Activated CD8-positive, alpha-beta memory T cell treated with anti-CD3 and anti-CD28 coated beads for 1 hour (primary cell): ENCODE measurements around the gene C22orf31.

ENCODE experiments used
- DNase-seq, 2 donors: peaks; one replicate each; pipeline ENCODE4 v3.0.0-alpha.2; 2020; ENCODE audit warnings: low read depth in 1 of 2; ENCODE audit errors: extremely low read depth in 1 of 2

C22orf31 gene

GRCh38 chr22:29030016-29030617, 31.5 kb downstream of the C22orf31 start:
- DNase-seq = no peak

- DNase-seq = no peak
These were observed 32.2 kb downstream of the C22orf31 start for GRCh38 chr22:29029202-29030000.

GRCh38 chr22:29028468-29028867, 33.2 kb downstream of the C22orf31 start:
- DNase-seq = no peak

GRCh38 chr22:29026579-29026978, 35.1 kb downstream of the C22orf31 start:
- no peak for DNase-seq

- DNase-seq = no peak
These were observed 38.3 kb downstream of the C22orf31 start for GRCh38 chr22:29023172-29023796.

- DNase-seq = no peak
These were observed 39.4 kb downstream of the C22orf31 start for GRCh38 chr22:29022101-29022817.

- no peak for DNase-seq
These were observed 43.1 kb downstream of the C22orf31 start for GRCh38 chr22:29018293-29019189.

GRCh38 chr22:29016067-29016938, 45.3 kb downstream of the C22orf31 start:
- DNase-seq = no peak

- DNase-seq = no peak
These were observed 46.9 kb downstream of the C22orf31 start for GRCh38 chr22:29014773-29015172.

- DNase-seq = no peak
These were observed 47.3 kb downstream of the C22orf31 start for GRCh38 chr22:29014293-29014692.

GRCh38 chr22:29012952-29013351, 48.7 kb downstream of the C22orf31 start:
- DNase-seq = no peak

GRCh38 chr22:29012101-29012433, 49.6 kb downstream of the C22orf31 start:
- DNase-seq = no peak

- DNase-seq = no peak
These were observed 50.2 kb downstream of the C22orf31 start for GRCh38 chr22:29011240-29012100.

GRCh38 chr22:29009148-29009547, 52.5 kb downstream of the C22orf31 start:
- DNase-seq = no peak
